Caco-2 (cell line): Measurements from ENCODE around the gene NXPH3. TPM values are rescaled to one million over a fixed set of nuclear protein-coding genes. Genes with fewer than 3 reads are reported as not detected.
A peak's percentile ranks its signal among the peaks of the same experiment; 100 is the strongest.

Experiments used
- BruUV-seq: library from RNA; stranded (reverse); fragments of 400-500 nt; replicated peaks from 2 replicates; lab custom pipeline; 2021; lab: Mats Ljungman, UMichigan
- CTCF ChIA-PET: fragments of 300-600 bp; sonication (Branson Sonifier 250); formaldehyde crosslinking; loops from one replicate; lab custom pipeline; 2022; ENCODE audit warnings: antibody characterized with exemption; lab: Charles Lee
- POLR2A ChIA-PET: fragments of 300-600 bp; sonication (Branson Sonifier 250); formaldehyde crosslinking; loops from one replicate; lab custom pipeline; 2022; ENCODE audit warnings: antibody characterized with exemption; lab: Charles Lee
- DNase-seq, 2 experiments: peaks; one replicate each; pipeline versions ENCODE4 v3.0.0 to v3.0.0-alpha.2; 2020 to 2022
- H3K27me3 ChIP-seq: replicated peaks from 2 replicates; pipeline ENCODE4 v1.6.0; 2011; ENCODE audit warnings: low read length; ENCODE audit not compliant: control insufficient read depth, insufficient read depth
- H3K36me3 ChIP-seq: 2 replicates; pipeline ENCODE4 v1.5.1; 2011; ENCODE audit warnings: low read length; ENCODE audit not compliant: control insufficient read depth, insufficient read depth
- H3K4me1 ChIP-seq: fragments of 250-450 bp; sonication (Bioruptor Pico); 2 replicates; pipeline ENCODE4 v1.5.1; 2020; ENCODE audit warnings: mild to moderate bottlenecking
- H3K4me3 ChIP-seq: 2 replicates; pipeline ENCODE4 v1.5.1; 2011; ENCODE audit warnings: low read depth, mild to moderate bottlenecking, control low read depth, low read length
- H3K9me3 ChIP-seq: fragments of 250-450 bp; sonication (Bioruptor Pico); 2 replicates; pipeline ENCODE4 v1.5.1; 2020; ENCODE audit warnings: mild to moderate bottlenecking, moderate library complexity
- H3K27ac Mint-ChIP-seq: one replicate; pipeline ENCODE4 v1.8.0; 2022; ENCODE audit warnings: mixed read lengths; ENCODE audit not compliant: unreplicated experiment
- H3K27me3 Mint-ChIP-seq: one replicate; pipeline ENCODE4 v1.8.0; 2022; ENCODE audit warnings: mixed read lengths; ENCODE audit not compliant: insufficient read depth, unreplicated experiment
- H3K36me3 Mint-ChIP-seq: one replicate; pipeline ENCODE4 v1.8.0; 2022; ENCODE audit warnings: mild to moderate bottlenecking, mixed read lengths; ENCODE audit not compliant: insufficient read depth, unreplicated experiment
- H3K4me1 Mint-ChIP-seq: one replicate; pipeline ENCODE4 v1.8.0; 2022; ENCODE audit warnings: low read depth, mixed read lengths; ENCODE audit not compliant: unreplicated experiment
- H3K4me3 Mint-ChIP-seq: one replicate; pipeline ENCODE4 v1.8.0; 2022; ENCODE audit warnings: mild to moderate bottlenecking, moderate library complexity, mixed read lengths; ENCODE audit not compliant: unreplicated experiment
- H3K9me3 Mint-ChIP-seq: one replicate; pipeline ENCODE4 v1.8.0; 2022; ENCODE audit warnings: mixed read lengths; ENCODE audit not compliant: unreplicated experiment
- CTCF ChIP-seq, 2 experiments: fragments of 200-600 bp in 1 of 2; IDR thresholded peaks; 1 replicate in 1 of 2; 2 replicates in 1 of 2; pipeline versions ENCODE4 v1.5.1 to v1.8.0; 2011 to 2022; ENCODE audit warnings: antibody characterized with exemption in 1 of 2, control low read depth in 1 of 2, inconsistent platforms in 1 of 2, low read depth in 1 of 2, low read length in 1 of 2, mild to moderate bottlenecking in 1 of 2, moderate library complexity in 1 of 2; ENCODE audit not compliant: insufficient read depth in 1 of 2, severe bottlenecking in 1 of 2, unreplicated experiment in 1 of 2
- intact Hi-C: fragments of 100-400 bp; cut with micrococcal nuclease; formaldehyde crosslinking; loops from one replicate; pipeline ENCODE4 v1.10.0; 2022; ENCODE audit not compliant: unreplicated experiment
- total RNA-seq: library from RNA; stranded (reverse); gene quantifications from 2 replicates; pipeline ENCODE4 v1.2.3, GENCODE V29; 2022

NXPH3 gene
- total RNA-seq, 1 experiment from 2014 or later = 2.0 TPM

- no peak for DNase-seq
Measured at GRCh38 chr17:49621946-49622529, 46.4 kb downstream of the NXPH3 start.

GRCh38 chr17:49624896-49625295, 49.2 kb downstream of the NXPH3 start:
- Histone ChIP-seq H3K27me3 (no peaks in the 10 kb centered on the region), H3K36me3 (peaks cover 3% of the 10 kb centered on the region), H3K4me3 (no peak overlapping the region), H3K9me3 (no peaks in the 10 kb centered on the region), H3K4me1 (peaks cover 23% of the 10 kb centered on the region)
- peaks cover 24% of the 10 kb centered on the region for H3K4me1 Mint-ChIP-seq
- intact Hi-C loops = no loop called here
- no peak overlapping the region for H3K27ac Mint-ChIP-seq
- CTCF ChIA-PET = interaction anchor here (0.6 kb wide), 1 partner anchor 1136 kb away, joined by 5 read pairs; no protein-coding TSS in a partner anchor
- H3K27me3 Mint-ChIP-seq = no peaks in the 10 kb centered on the region
- TF ChIP-seq CTCF (IDR thresholded peaks at IDR 0.05; ENCODE audit: insufficient read depth in 1 of 2, low read depth in 1 of 2, low read length in 1 of 2, severe bottlenecking in 1 of 2, unreplicated experiment in 1 of 2) = no peak
- no TSS peak for BruUV-seq
- no peak for DNase-seq
- H3K36me3 Mint-ChIP-seq = peaks cover 15% of the 10 kb centered on the region
- POLR2A ChIA-PET = no interaction called here
- no peak overlapping the region for H3K4me3 Mint-ChIP-seq
- H3K9me3 Mint-ChIP-seq = no peaks in the 10 kb centered on the region

More at GRCh38 chr17:49621946-49622529, 46.4 kb downstream of the NXPH3 start:
- ChIA-PET CTCF (no interaction called here), POLR2A (interaction anchor here (0.5 kb wide), 1 partner anchor 13 kb away, joined by 7 read pairs; no protein-coding TSS in a partner anchor)
- no peak overlapping the region for H3K27ac Mint-ChIP-seq
- H3K36me3 Mint-ChIP-seq = peaks cover 35% of the 10 kb centered on the region
- Histone ChIP-seq H3K27me3 (no peaks in the 10 kb centered on the region), H3K4me1 (peaks cover 20% of the 10 kb centered on the region), H3K36me3 (peaks cover 6% of the 10 kb centered on the region), H3K9me3 (no peaks in the 10 kb centered on the region), H3K4me3 (no peak overlapping the region)
- H3K27me3 Mint-ChIP-seq = no peaks in the 10 kb centered on the region
- no peak overlapping the region for H3K4me3 Mint-ChIP-seq
- TF ChIP-seq CTCF (IDR thresholded peaks at IDR 0.05; ENCODE audit: insufficient read depth in 1 of 2, low read depth in 1 of 2, low read length in 1 of 2, severe bottlenecking in 1 of 2, unreplicated experiment in 1 of 2) = no peak
- H3K4me1 Mint-ChIP-seq = peaks cover 12% of the 10 kb centered on the region
- intact Hi-C loops = no loop called here
- TSS peak; percentile 4 for BruUV-seq
- no peaks in the 10 kb centered on the region for H3K9me3 Mint-ChIP-seq

- Histone ChIP-seq H3K9me3 (no peaks in the 10 kb centered on the region), H3K36me3 (no peaks in the 10 kb centered on the region; the same call in 1 of the 2 replicates), H3K27me3 (no peaks in the 10 kb centered on the region), H3K4me3 (no peak overlapping the region), H3K4me1 (peaks cover 31% of the 10 kb centered on the region)
- intact Hi-C loops = loop anchor here (1.0 kb wide), 1 partner anchor 11 kb away; no protein-coding TSS in a partner anchor
- Mint-ChIP-seq H3K4me1 (peaks cover 32% of the 10 kb centered on the region), H3K36me3 (no peaks in the 10 kb centered on the region), H3K27me3 (no peaks in the 10 kb centered on the region), H3K4me3 (no peak overlapping the region), H3K27ac (no peak overlapping the region), H3K9me3 (no peaks in the 10 kb centered on the region)
- TF ChIP-seq CTCF (IDR thresholded peaks at IDR 0.05; ENCODE audit: insufficient read depth in 1 of 2, low read depth in 1 of 2, low read length in 1 of 2, severe bottlenecking in 1 of 2, unreplicated experiment in 1 of 2) = no peak
- ChIA-PET CTCF (interaction anchor here (1.7 kb wide), 1 partner anchor 11 kb away, joined by 3 read pairs; no protein-coding TSS in a partner anchor), POLR2A (no interaction called here)
- DNase-seq = no peak
- BruUV-seq = no TSS peak
Measured at GRCh38 chr17:49629447-49629846, 53.8 kb downstream of the NXPH3 start.
